Esophagus muscularis mucosa (tissue), 4 donors: ENCODE results near the gene TMPRSS15. TPM values are rescaled to one million over a fixed set of nuclear protein-coding genes. Genes with fewer than 3 reads are reported as not detected.
A peak's percentile ranks its signal among the peaks of the same experiment; 100 is the strongest.

Experiments used
- DNase-seq: peaks from one replicate; pipeline ENCODE4 v3.0.0-alpha.2; 2017; ENCODE audit errors: extremely low spot score
- H3K27ac ChIP-seq, 4 donors: fragments of 200-600 bp; sonication (generic); replicated peaks in 1 of 4; 1 replicate in 3 of 4; 2 replicates in 1 of 4; pipeline ENCODE4 v1.5.1; 2016 to 2019; ENCODE audit warnings: mild to moderate bottlenecking in 1 of 4
- H3K27me3 ChIP-seq, 4 donors: fragments of 200-600 bp; sonication (generic); one replicate each; pipeline versions ENCODE4 v1.5.1 to v1.6.0; 2016 to 2019
- H3K36me3 ChIP-seq, 4 donors: fragments of 200-600 bp; sonication (generic); one replicate each; pipeline ENCODE4 v1.5.1; 2016 to 2019
- H3K4me1 ChIP-seq, 4 donors: fragments of 200-600 bp; sonication (generic); one replicate each; pipeline ENCODE4 v1.5.1; 2016 to 2019
- H3K4me3 ChIP-seq, 4 donors: fragments of 200-600 bp; sonication (generic); 1 replicate in 2 of 4; 2 replicates in 2 of 4; pipeline ENCODE4 v1.5.1; 2016 to 2019; ENCODE audit warnings: mild to moderate bottlenecking in 4 of 4, moderate library complexity in 1 of 4
- H3K9me3 ChIP-seq, 4 donors: fragments of 200-600 bp; sonication (generic); 1 replicate in 3 of 4; 2 replicates in 1 of 4; pipeline ENCODE4 v1.5.1; 2016 to 2019
- CTCF ChIP-seq, 3 experiments: fragments of 200-600 bp in 2 of 3; fragments of 450-650 bp in 1 of 3; sonication (generic) in 2 of 3; IDR thresholded peaks; one replicate each; pipeline ENCODE4 v1.5.1; 2017 to 2019; ENCODE audit warnings: antibody characterized with exemption in 3 of 3, mild to moderate bottlenecking in 2 of 3, moderate library complexity in 1 of 3
- EP300 ChIP-seq: sonication (generic); formaldehyde crosslinking; IDR thresholded peaks from one replicate; pipeline ENCODE4 v1.6.1; 2017; ENCODE audit warnings: antibody characterized with exemption
- POLR2A ChIP-seq: fragments of 450-650 bp; IDR thresholded peaks from one replicate; pipeline ENCODE4 v1.6.1; 2017; ENCODE audit warnings: antibody characterized with exemption, moderate library complexity, mild to moderate bottlenecking, low read depth
- POLR2AphosphoS5 ChIP-seq, 2 donors: sonication (generic); formaldehyde crosslinking; IDR thresholded peaks; one replicate each; pipeline ENCODE4 v1.6.1; 2017; ENCODE audit warnings: antibody characterized with exemption in 2 of 2
- WGBS: methylation state at CpG from one replicate; pipeline ENCODE4 v1.1.5; 2018; 5-methylcytosine and 5-hydroxymethylcytosine counted together
- intact Hi-C: fragments of 100-400 bp; cut with DNase I; formaldehyde crosslinking; loops from one replicate; pipeline ENCODE4 v1.15.1; 2023
- total RNA-seq, 4 donors: library from RNA; depleted of rRNA; stranded (reverse); fragments of >200 nt; gene quantifications; one replicate each; pipeline versions ENCODE4 v1.1.0 to v1.2.1, GENCODE V29; 2016

TMPRSS15 gene
- total RNA-seq, 4 donors from 2014 or later = not detected

- Histone ChIP-seq H3K36me3 (no peaks in the 10 kb centered on the region), H3K27ac (no peak overlapping the region), H3K4me1 (peaks cover 3 to 17% (median 15%) of the 10 kb centered on the region in 4 donors), H3K9me3 (no peaks in the 10 kb centered on the region), H3K27me3 (peaks cover 0 to 31% (median 9%) of the 10 kb centered on the region in 4 donors), H3K4me3 (peak overlapping the region; percentile 47 to 56 (median 48))
- TF ChIP-seq POLR2A (no peak), EP300 (no peak), POLR2AphosphoS5 (IDR thresholded peaks at IDR 0.05) (no peak), CTCF (IDR thresholded peaks at IDR 0.05) (no peak)
- 10% methylated on average over 16 of the region's 22 CpGs for WGBS
- intact Hi-C loops = no loop called here
- no peak for DNase-seq
These were observed 158.1 kb downstream of the TMPRSS15 start for GRCh38 chr21:18245464-18245967.

GRCh38 chr21:18244671-18245463, 158.7 kb downstream of the TMPRSS15 start, which contains the start of gene CHODL:
Gene CHODL, plus strand, starts transcription at chr21:18244833. Its CDS starts 391 bp downstream, at chr21:18245224.
- TF ChIP-seq CTCF (IDR thresholded peaks at IDR 0.05) = no peak
- no peak for TF ChIP-seq POLR2A
- TF ChIP-seq POLR2AphosphoS5 (IDR thresholded peaks at IDR 0.05) = no peak
- H3K9me3 ChIP-seq = no peaks in the 10 kb centered on the region
- peak within 1 kb of the TSS; percentile 47 to 56 (median 48) for H3K4me3 ChIP-seq
- H3K36me3 ChIP-seq = no peaks in the 10 kb centered on the region
- peaks cover 0 to 31% (median 9%) of the 10 kb centered on the region in 4 donors for H3K27me3 ChIP-seq
- no peak within 1 kb of the TSS for H3K27ac ChIP-seq
- DNase-seq = no peak
- H3K4me1 ChIP-seq = peaks cover 3 to 17% (median 15%) of the 10 kb centered on the region in 4 donors
- intact Hi-C loops = no loop called here
- WGBS = 4% methylated on average over 56 of the region's 72 CpGs

DNA sequence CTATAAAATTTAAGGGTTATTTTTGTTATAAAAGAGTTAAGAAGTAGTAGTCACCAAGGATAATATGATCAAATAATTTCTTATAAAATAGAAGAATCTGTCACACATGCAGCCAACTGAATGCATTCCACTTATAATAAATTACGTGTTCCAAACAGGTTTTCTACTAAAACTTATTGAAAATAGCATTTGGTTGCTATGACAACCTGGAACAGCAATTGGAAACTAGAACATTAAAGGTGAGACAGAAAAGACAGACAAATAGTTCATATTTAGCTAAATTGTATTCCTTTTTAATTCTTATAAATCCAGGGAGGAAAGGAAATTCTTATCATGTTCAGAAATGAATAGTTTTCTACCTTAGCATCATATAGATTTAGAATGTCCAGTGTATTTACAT, 168.0 kb downstream of the TMPRSS15 start:
- H3K27me3 ChIP-seq = no peaks in the 10 kb centered on the region
- H3K27ac ChIP-seq = no peak overlapping the region
- TF ChIP-seq POLR2A (no peak), CTCF (IDR thresholded peaks at IDR 0.05) (no peak), POLR2AphosphoS5 (IDR thresholded peaks at IDR 0.05) (no peak), EP300 (no peak)
- no peaks in the 10 kb centered on the region for H3K36me3 ChIP-seq
- no peak for DNase-seq
- H3K9me3 ChIP-seq = no peaks in the 10 kb centered on the region
- intact Hi-C loops = no loop called here
- no peaks in the 10 kb centered on the region for H3K4me1 ChIP-seq
- 67% methylated on average over 1 of the region's 1 CpG for WGBS
- no peak overlapping the region for H3K4me3 ChIP-seq

GRCh38 chr21:18228060-18228739, 175.4 kb downstream of the TMPRSS15 start:
- no peaks in the 10 kb centered on the region for H3K9me3 ChIP-seq
- no peaks in the 10 kb centered on the region for H3K4me1 ChIP-seq
- H3K27ac ChIP-seq = no peak overlapping the region
- 72% methylated on average over 5 of the region's 5 CpGs for WGBS
- H3K27me3 ChIP-seq = no peaks in the 10 kb centered on the region
- no peaks in the 10 kb centered on the region for H3K36me3 ChIP-seq
- no peak for DNase-seq
- TF ChIP-seq POLR2A (no peak), EP300 (no peak), POLR2AphosphoS5 (IDR thresholded peaks at IDR 0.05) (no peak), CTCF (IDR thresholded peaks at IDR 0.05) (no peak)
- H3K4me3 ChIP-seq = no peak overlapping the region
- intact Hi-C loops = no loop called here
